H9 (cell line): ENCODE data around the gene PROM1. TPM values are rescaled to one million over a fixed set of nuclear protein-coding genes. Genes with fewer than 3 reads are reported as not detected.

Source experiments
- DNase-seq: peaks from one replicate; pipeline ENCODE4 v3.0.0-alpha.2; 2017
- H2AFZ ChIP-seq: one replicate; pipeline ENCODE4 v1.6.1; 2013; ENCODE audit warnings: mild to moderate bottlenecking, low read length, control low read depth, moderate library complexity
- H2AK5ac ChIP-seq: 2 replicates; pipeline ENCODE4 v1.6.1; 2013; ENCODE audit warnings: low read length, control low read depth, mixed read lengths; ENCODE audit not compliant: insufficient read length
- H2BK120ac ChIP-seq: one replicate; pipeline ENCODE4 v1.6.1; 2013; ENCODE audit warnings: low read depth, mild to moderate bottlenecking, low read length, control low read depth, inconsistent platforms; ENCODE audit not compliant: poor library complexity, severe bottlenecking
- H2BK12ac ChIP-seq: 2 replicates; pipeline ENCODE4 v1.6.1; 2013; ENCODE audit warnings: low read length, control low read depth, mixed read lengths, low read depth; ENCODE audit not compliant: insufficient read length
- H2BK15ac ChIP-seq: 2 replicates; pipeline ENCODE4 v1.6.1; 2013; ENCODE audit warnings: low read depth, low read length, control low read depth
- H2BK20ac ChIP-seq: one replicate; pipeline ENCODE4 v1.6.1; 2013; ENCODE audit warnings: low read depth, mild to moderate bottlenecking, low read length, control low read depth, inconsistent platforms; ENCODE audit not compliant: poor library complexity, severe bottlenecking
- H2BK5ac ChIP-seq: 2 replicates; pipeline ENCODE4 v1.6.1; 2013; ENCODE audit warnings: low read length, control low read depth, mixed read lengths; ENCODE audit not compliant: insufficient read length
- H3K14ac ChIP-seq: 2 replicates; pipeline ENCODE4 v1.6.1; 2013; ENCODE audit warnings: low read length, control low read depth; ENCODE audit not compliant: insufficient read depth
- H3K18ac ChIP-seq: 2 replicates; pipeline ENCODE4 v1.6.1; 2013; ENCODE audit warnings: low read depth, mild to moderate bottlenecking, mixed read lengths, low read length, control low read depth; ENCODE audit not compliant: insufficient read length
- H3K23ac ChIP-seq: 2 replicates; pipeline ENCODE4 v1.6.1; 2013; ENCODE audit warnings: low read length, control low read depth, mixed read lengths, low read depth; ENCODE audit not compliant: insufficient read length
- H3K23me2 ChIP-seq: 2 replicates; pipeline ENCODE4 v1.6.1; 2013; ENCODE audit warnings: low read depth, mild to moderate bottlenecking, mixed read lengths, low read length, control low read depth; ENCODE audit not compliant: insufficient read length, poor library complexity, severe bottlenecking
- H3K27ac ChIP-seq: 2 replicates; pipeline ENCODE4 v1.5.1; 2013; ENCODE audit warnings: low read length, control low read depth, mixed read lengths, low read depth; ENCODE audit not compliant: insufficient read length
- H3K27me3 ChIP-seq: 2 replicates; pipeline ENCODE4 v1.6.1; 2013; ENCODE audit warnings: low read length, control low read depth, inconsistent platforms; ENCODE audit not compliant: insufficient read depth
- H3K4ac ChIP-seq: 2 replicates; pipeline ENCODE4 v1.6.1; 2013; ENCODE audit warnings: low read depth, mild to moderate bottlenecking, control low read depth, inconsistent platforms, low read length, moderate library complexity
- H3K4me1 ChIP-seq: 2 replicates; pipeline ENCODE4 v1.6.1; 2013; ENCODE audit warnings: low read length, control low read depth, inconsistent platforms; ENCODE audit not compliant: insufficient read depth
- H3K4me2 ChIP-seq: 2 replicates; pipeline ENCODE4 v1.6.1; 2013; ENCODE audit warnings: low read length, control low read depth, mixed read lengths; ENCODE audit not compliant: insufficient read length, insufficient read depth
- H3K56ac ChIP-seq: 2 replicates; pipeline ENCODE4 v1.6.1; 2013; ENCODE audit warnings: low read depth, mild to moderate bottlenecking, mixed read lengths, low read length, control low read depth; ENCODE audit not compliant: insufficient read length
- H3K79me1 ChIP-seq: 2 replicates; pipeline ENCODE4 v1.6.1; 2013; ENCODE audit warnings: low read depth, mild to moderate bottlenecking, moderate library complexity, low read length, control low read depth, inconsistent platforms; ENCODE audit not compliant: insufficient read depth, poor library complexity, severe bottlenecking
- H3K79me2 ChIP-seq: 2 replicates; pipeline ENCODE4 v1.6.1; 2013; ENCODE audit warnings: low read length, control low read depth, inconsistent platforms; ENCODE audit not compliant: insufficient read depth
- H3K9ac ChIP-seq: 2 replicates; pipeline ENCODE4 v1.6.1; 2013; ENCODE audit warnings: low read length, control low read depth, mixed read lengths; ENCODE audit not compliant: insufficient read length; ENCODE audit errors: extremely low read depth
- H3K9me3 ChIP-seq: one replicate; pipeline ENCODE4 v1.6.1; 2013; ENCODE audit warnings: low read depth, low read length, inconsistent platforms; ENCODE audit not compliant: control insufficient read depth
- H3T11ph ChIP-seq: one replicate; pipeline ENCODE4 v1.6.1; 2013; ENCODE audit warnings: mild to moderate bottlenecking, low read length, control low read depth, inconsistent platforms
- H4K20me1 ChIP-seq: one replicate; pipeline ENCODE4 v1.6.1; 2013; ENCODE audit not compliant: control insufficient read depth, insufficient read length, insufficient read depth
- H4K5ac ChIP-seq: 2 replicates; pipeline ENCODE4 v1.6.1; 2013; ENCODE audit warnings: low read depth, mild to moderate bottlenecking, mixed read lengths, low read length, control low read depth; ENCODE audit not compliant: insufficient read length
- H4K8ac ChIP-seq: replicated peaks from 2 replicates; pipeline ENCODE4 v1.6.1; 2013; ENCODE audit warnings: low read length, control low read depth, mixed read lengths, low read depth; ENCODE audit not compliant: insufficient read length
- H4K91ac ChIP-seq: 2 replicates; pipeline ENCODE4 v1.6.1; 2013; ENCODE audit warnings: low read depth, mild to moderate bottlenecking, moderate library complexity, mixed read lengths, low read length, control low read depth; ENCODE audit not compliant: insufficient read length
- H3K27ac Mint-ChIP-seq, 3 experiments: 2 replicates in 2 of 3; 3 replicates in 1 of 3; pipeline ENCODE4 v1.8.0; 2020 to 2021; ENCODE audit warnings: mixed read lengths in 3 of 3, mild to moderate bottlenecking in 1 of 3, moderate library complexity in 1 of 3
- H3K27me3 Mint-ChIP-seq: 2 replicates; pipeline ENCODE4 v1.8.0; 2021; ENCODE audit warnings: low read depth, mild to moderate bottlenecking, moderate library complexity, mixed read lengths
- H3K36me3 Mint-ChIP-seq, 3 experiments: 2 replicates in 2 of 3; 3 replicates in 1 of 3; pipeline ENCODE4 v1.8.0; 2020 to 2021; ENCODE audit warnings: low read depth in 3 of 3, mixed read lengths in 3 of 3; ENCODE audit not compliant: insufficient read depth in 1 of 3
- H3K4me1 Mint-ChIP-seq, 2 experiments: 2 replicates each; pipeline ENCODE4 v1.8.0; 2020; ENCODE audit warnings: mixed read lengths in 2 of 2
- H3K4me3 Mint-ChIP-seq, 2 experiments: 2 replicates in 1 of 2; 3 replicates in 1 of 2; pipeline ENCODE4 v1.8.0; 2020 to 2021; ENCODE audit warnings: mild to moderate bottlenecking in 2 of 2, mixed read lengths in 2 of 2, moderate library complexity in 1 of 2
- H3K9me3 Mint-ChIP-seq, 2 experiments: 2 replicates in 1 of 2; 3 replicates in 1 of 2; pipeline ENCODE4 v1.8.0; 2020; ENCODE audit warnings: mild to moderate bottlenecking in 2 of 2, mixed read lengths in 2 of 2, moderate library complexity in 1 of 2
- WGBS: extraction: QIAGEN DNeasy Blood & Tissue Kit; methylation state at CpG from one replicate; pipeline ENCODE4 v1.1.7; 2013; ENCODE audit warnings: missing lambda C conversion rate, low lambda C conversion rate, mixed read lengths; ENCODE audit not compliant: insufficient read length; ENCODE audit errors: extremely low coverage; 5-methylcytosine and 5-hydroxymethylcytosine counted together
- total RNA-seq: library from RNA; stranded (reverse); gene quantifications from 2 replicates; pipeline ENCODE4 v1.2.1, GENCODE V29; 2021
- TF ChIP-seq, protein P1 (sequence below): fragments of 200-600 bp; sonication (generic); conservative IDR thresholded peaks from 3 replicates; pipeline ENCODE4 v1.8.0; 2021; ENCODE audit warnings: antibody characterized with exemption, mild to moderate bottlenecking

The PROM1 gene
- total RNA-seq, 1 experiment from 2014 or later: 98.3 TPM

DNA sequence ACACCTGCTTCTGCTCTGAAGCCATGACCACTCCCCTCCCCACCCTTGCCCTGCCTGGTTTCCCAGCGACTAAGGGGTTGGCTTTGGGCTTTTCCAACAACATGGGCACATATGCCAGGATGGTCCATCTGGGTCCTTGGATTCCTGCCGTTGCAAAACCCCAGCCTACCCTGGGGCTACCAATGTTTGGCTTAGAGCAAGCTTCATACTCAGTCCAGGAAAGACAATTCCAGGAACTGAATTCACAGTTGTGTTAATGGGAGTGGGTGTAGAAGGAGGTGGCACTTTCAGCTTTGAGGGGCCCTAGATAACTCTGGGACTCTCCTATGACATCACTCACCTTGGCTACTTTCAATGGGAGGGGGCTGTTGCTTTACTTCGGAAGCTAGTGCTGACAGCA lies 154.3 kb downstream of the PROM1 start:
- no peak overlapping the region for H3K4ac ChIP-seq
- no peaks in the 10 kb centered on the region for H4K20me1 ChIP-seq
- no peak overlapping the region for H3K4me2 ChIP-seq
- H3K79me2 ChIP-seq: no peaks in the 10 kb centered on the region
- no peaks in the 10 kb centered on the region for H3K9me3 ChIP-seq
- Mint-ChIP-seq H3K27me3 (peaks cover 1% of the 10 kb centered on the region), H3K4me1 (no peaks in the 10 kb centered on the region), H3K36me3 (no peaks in the 10 kb centered on the region), H3K4me3 (no peak overlapping the region), H3K27ac (no peak overlapping the region), H3K9me3 (no peaks in the 10 kb centered on the region)
- no peak overlapping the region for H3K23ac ChIP-seq
- H3K4me1 ChIP-seq: no peaks in the 10 kb centered on the region
- no peak overlapping the region for H3T11ph ChIP-seq
- no peak overlapping the region for H2BK5ac ChIP-seq
- no peak overlapping the region for H3K9ac ChIP-seq
- no peaks in the 10 kb centered on the region for H3K23me2 ChIP-seq
- H3K79me1 ChIP-seq: no peaks in the 10 kb centered on the region
- no peak overlapping the region for H4K5ac ChIP-seq
- H3K56ac ChIP-seq: no peak overlapping the region
- no peak overlapping the region for H2BK20ac ChIP-seq
- H3K27ac ChIP-seq: no peak overlapping the region
- no peak overlapping the region for H2BK120ac ChIP-seq
- no peak for DNase-seq
- H2AFZ ChIP-seq: no peak overlapping the region
- no peak overlapping the region for H4K91ac ChIP-seq
- H3K27me3 ChIP-seq: no peaks in the 10 kb centered on the region
- no peak overlapping the region for H2AK5ac ChIP-seq
- WGBS: no CpG with 5 or more reads among the region's 3 CpGs
- no peak overlapping the region for H2BK15ac ChIP-seq
- TF ChIP-seq, protein P1, sequence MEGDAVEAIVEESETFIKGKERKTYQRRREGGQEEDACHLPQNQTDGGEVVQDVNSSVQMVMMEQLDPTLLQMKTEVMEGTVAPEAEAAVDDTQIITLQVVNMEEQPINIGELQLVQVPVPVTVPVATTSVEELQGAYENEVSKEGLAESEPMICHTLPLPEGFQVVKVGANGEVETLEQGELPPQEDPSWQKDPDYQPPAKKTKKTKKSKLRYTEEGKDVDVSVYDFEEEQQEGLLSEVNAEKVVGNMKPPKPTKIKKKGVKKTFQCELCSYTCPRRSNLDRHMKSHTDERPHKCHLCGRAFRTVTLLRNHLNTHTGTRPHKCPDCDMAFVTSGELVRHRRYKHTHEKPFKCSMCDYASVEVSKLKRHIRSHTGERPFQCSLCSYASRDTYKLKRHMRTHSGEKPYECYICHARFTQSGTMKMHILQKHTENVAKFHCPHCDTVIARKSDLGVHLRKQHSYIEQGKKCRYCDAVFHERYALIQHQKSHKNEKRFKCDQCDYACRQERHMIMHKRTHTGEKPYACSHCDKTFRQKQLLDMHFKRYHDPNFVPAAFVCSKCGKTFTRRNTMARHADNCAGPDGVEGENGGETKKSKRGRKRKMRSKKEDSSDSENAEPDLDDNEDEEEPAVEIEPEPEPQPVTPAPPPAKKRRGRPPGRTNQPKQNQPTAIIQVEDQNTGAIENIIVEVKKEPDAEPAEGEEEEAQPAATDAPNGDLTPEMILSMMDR: no peak
- no peak overlapping the region for H3K14ac ChIP-seq
- no peak overlapping the region for H4K8ac ChIP-seq
- no peak overlapping the region for H2BK12ac ChIP-seq
- H3K18ac ChIP-seq: no peak overlapping the region
